ENCODE results near the gene COL5A3.
A peak's percentile ranks its signal among the peaks of the same experiment; 100 is the strongest.
"Not testable (repeated sequence)": the region's sequence is repeated elsewhere in the genome, so short reads cannot be mapped to it uniquely, and the experiment has no call there.

The COL5A3 gene

GRCh38 chr19:10010247-10010691, at the start of gene COL5A3:
TSS of gene COL5A3 (minus strand) at chr19:10010504. CDS start at chr19:10010385, 119 bp downstream.
- no peak for DNase-seq

GRCh38 chr19:10052602-10053360, 42.5 kb upstream of the COL5A3 start:
- no peak for DNase-seq

- DNase-seq = no peak
Observed at GRCh38 chr19:10049626-10050025, 39.3 kb upstream of the COL5A3 start.

- no peak for DNase-seq
Observed at GRCh38 chr19:10045371-10045770, 35.1 kb upstream of the COL5A3 start.

- peak; percentile 11 for DNase-seq
Observed at GRCh38 chr19:10044390-10044789, 34.1 kb upstream of the COL5A3 start.

- no peak for DNase-seq
Observed at GRCh38 chr19:10043286-10043927, 33.1 kb upstream of the COL5A3 start.

- no peak for DNase-seq
Observed at GRCh38 chr19:10037809-10038208, 27.5 kb upstream of the COL5A3 start.

GRCh38 chr19:10037367-10037766, 27.1 kb upstream of the COL5A3 start:
- no peak for DNase-seq

- DNase-seq = no peak
Observed at GRCh38 chr19:10036601-10037071, 26.3 kb upstream of the COL5A3 start.

- DNase-seq = no peak
Observed at GRCh38 chr19:10033614-10034013, 23.3 kb upstream of the COL5A3 start.

GRCh38 chr19:10027158-10027997, 17.1 kb upstream of the COL5A3 start:
- peak; percentile 84 for DNase-seq

GRCh38 chr19:10026744-10027143, 16.4 kb upstream of the COL5A3 start:
- DNase-seq = no peak

- DNase-seq = not testable (repeated sequence)
Observed at GRCh38 chr19:10023096-10023495, 12.8 kb upstream of the COL5A3 start.

- DNase-seq = no peak
Observed at GRCh38 chr19:10021863-10022262, 11.6 kb upstream of the COL5A3 start.

- DNase-seq = no peak
Observed at GRCh38 chr19:10021446-10021845, 11.1 kb upstream of the COL5A3 start.

GRCh38 chr19:10020851-10021250, 10.5 kb upstream of the COL5A3 start:
- no peak for DNase-seq

GRCh38 chr19:10019246-10019645, 8.9 kb upstream of the COL5A3 start:
- no peak for DNase-seq

GRCh38 chr19:10018786-10019185, 8.5 kb upstream of the COL5A3 start:
- no peak for DNase-seq

GRCh38 chr19:10018263-10018662, 8.0 kb upstream of the COL5A3 start:
- no peak for DNase-seq

- DNase-seq = no peak
Observed at GRCh38 chr19:10013834-10014618, 3.7 kb upstream of the COL5A3 start.

- DNase-seq = no peak
Observed at GRCh38 chr19:10013316-10013715, 3.0 kb upstream of the COL5A3 start, which contains the start of gene RDH8. TSS of gene RDH8 (plus strand) at chr19:10013483. CDS start at chr19:10013498, 15 bp downstream.

GRCh38 chr19:10011974-10012373, 1.7 kb upstream of the COL5A3 start:
- DNase-seq = no peak

Data from activated CD4-positive, alpha-beta T cell treated with anti-CD3 and anti-CD28 coated beads, Interleukin-10, Interleukin-2, amounts not matched to agents 100 ng/mL and 50 ng/mL, durations not matched to agents 16 hours and 8 hours (primary cell).